ENCODE results near the gene HSPBP1. TPM values are rescaled to one million over a fixed set of nuclear protein-coding genes. Genes with fewer than 3 reads are reported as not detected.

Gene HSPBP1
- total and polyA plus RNA-seq, 2 of the 4 experiments (the other 2 are of a cell fraction): 21.0 to 43.2 TPM

- Histone ChIP-seq H4K5ac (ENCODE audit: low read depth, low read length) (no peak overlapping the region), H2BK20ac (ENCODE audit: low read depth, low read length) (no peak overlapping the region), H3K9ac (ENCODE audit: low read depth, low read length) (no peak overlapping the region), H3K27me3 (ENCODE audit: control insufficient read depth, insufficient read depth, low read length) (no peaks in the 10 kb centered on the region), H2BK120ac (ENCODE audit: low read depth, low read length) (no peak overlapping the region), H3K56ac (ENCODE audit: extremely low read depth, insufficient read depth, low read length) (no peak overlapping the region), H2BK5ac (ENCODE audit: low read depth, low read length, poor library complexity, severe bottlenecking) (no peak overlapping the region), H4K8ac (ENCODE audit: low read depth in 2 of 2, low read length in 2 of 2) (no peak overlapping the region), H3K9me1 (ENCODE audit: insufficient read depth, low read length) (0 out of 2 replicates have a peak, but pooled peaks cover 2% of the 10 kb centered on the region), H4K91ac (ENCODE audit: insufficient read depth, low read depth, low read length) (no peak overlapping the region), H2AK5ac (ENCODE audit: low read depth, low read length) (no peak overlapping the region), H3K4me2 (ENCODE audit: low read depth, low read length) (no peak overlapping the region), H3K27ac (ENCODE audit: insufficient read depth, low read length) (no peak overlapping the region), H3K79me1 (ENCODE audit: low read depth in 1 of 2, low read length in 2 of 2) (peaks cover 6 to 16% of the 10 kb centered on the region in 2 experiments; a peak in 3 of 4 replicates), H3K18ac (ENCODE audit: low read depth, low read length) (no peak overlapping the region), H3K36me3 (ENCODE audit: control insufficient read depth, insufficient read depth, low read length) (peaks cover 54% of the 10 kb centered on the region), H3K23ac (ENCODE audit: low read depth, low read length) (no peak overlapping the region), H3K4me1 (ENCODE audit: control insufficient read depth, insufficient read depth, low read length) (no peaks in the 10 kb centered on the region), H3K4ac (ENCODE audit: low read depth, low read length) (no peak overlapping the region), H3K9me3 (ENCODE audit: control insufficient read depth, insufficient read depth, low read length) (no peaks in the 10 kb centered on the region), H4K20me1 (ENCODE audit: insufficient read depth, low read length) (peaks cover 21% of the 10 kb centered on the region), H2BK15ac (ENCODE audit: low read depth, low read length) (no peak overlapping the region), H3K14ac (replicated peaks; ENCODE audit: low read depth, low read length) (no peak overlapping the region), H2AK9ac (replicated peaks; ENCODE audit: low read depth, low read length, poor library complexity) (no peak overlapping the region), H3K4me3 (ENCODE audit: insufficient read depth, low read depth, low read length) (no peak overlapping the region), H2AFZ (replicated peaks; ENCODE audit: low read length, poor library complexity) (no peak overlapping the region)
- no CpG with 5 or more reads among the region's 13 CpGs for WGBS, 2 experiments (ENCODE audit: extremely low coverage in 2 of 2, insufficient read length in 1 of 2)
- dilution Hi-C loops (cut with HindIII; ENCODE audit: low sequenced_read_pairs, unreplicated experiment): no loop called here
- intact Hi-C loops (cut with micrococcal nuclease): no loop called here
- no peak for ATAC-seq (ENCODE audit: low read depth)
- in situ Hi-C loops (cut with MboI; ENCODE audit: low sequenced_read_pairs): no loop called here
- DNase-seq: no peak
- BruUV-seq (replicated peaks): no TSS peak
- POLR2A ChIA-PET (ENCODE audit: unreplicated experiment): no interaction called here
- TF ChIP-seq SMC3 (IDR thresholded peaks at IDR 0.05; ENCODE audit: low read depth, low read length) (no peak), MXI1 (IDR thresholded peaks at IDR 0.05; ENCODE audit: borderline replicate concordance, low read depth, low read length) (no peak), CTCF (conservative IDR thresholded peaks at IDR 0.05; ENCODE audit: low read depth, low read length) (no peak), ELK1 (IDR thresholded peaks at IDR 0.05; ENCODE audit: borderline replicate concordance, low read depth, low read length) (no peak), RAD21 (IDR thresholded peaks at IDR 0.05; ENCODE audit: low read length) (no peak), MAFK (IDR thresholded peaks at IDR 0.05; ENCODE audit: low read depth, low read length) (no peak), CEBPB (IDR thresholded peaks at IDR 0.05; ENCODE audit: low read depth, low read length) (no peak), FOS (IDR thresholded peaks at IDR 0.05; ENCODE audit: low read depth, low read length) (no peak), CHD1 (IDR thresholded peaks at IDR 0.05; ENCODE audit: low read depth, low read length) (no peak), USF2 (IDR thresholded peaks at IDR 0.05; ENCODE audit: low read depth, low read length) (no peak), POLR2A (IDR thresholded peaks at IDR 0.05; ENCODE audit: low read depth, low read length) (no peak)
- CTCF ChIA-PET: no interaction called here
These were observed 49.1 kb downstream of the HSPBP1 start for GRCh38 chr19:55230780-55231179.
